AG08395 (cell line): ENCODE results near the gene MFRP.
A peak's percentile ranks its signal among the peaks of the same experiment; 100 is the strongest.

Source experiments
- DNase-seq: peaks from one replicate; pipeline ENCODE4 v3.0.0; 2012; ENCODE audit warnings: mixed read lengths, low spot score

MFRP gene

DNA sequence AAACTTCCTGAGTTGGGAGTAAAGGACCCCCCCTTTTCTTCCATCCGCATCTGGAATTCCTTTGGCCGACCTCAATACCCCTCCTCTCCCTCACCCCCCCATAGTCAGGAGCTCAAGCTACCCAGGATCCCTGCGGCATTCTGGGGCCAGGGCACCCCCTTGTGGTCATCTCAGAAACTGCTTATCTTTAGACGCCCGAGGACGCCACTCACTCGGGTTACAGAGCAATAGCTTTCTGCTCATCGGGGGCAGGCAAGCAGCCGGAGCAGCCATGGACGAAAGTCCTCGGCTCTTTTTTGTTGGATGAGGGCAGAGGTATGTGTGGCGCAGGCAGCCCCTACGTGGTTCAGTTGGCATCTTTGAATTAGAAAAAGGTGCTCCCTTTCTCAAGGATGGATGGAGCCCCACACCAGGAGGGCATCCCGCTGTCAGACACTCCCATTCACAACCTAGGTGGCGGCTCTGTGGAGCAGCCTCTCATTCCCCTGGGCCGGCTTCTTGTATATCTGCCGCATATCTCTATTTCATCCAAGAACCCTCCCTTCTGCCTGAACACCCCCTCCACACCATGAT lies 8.1 kb downstream of the MFRP start:
- peak; percentile 83 for DNase-seq

DNA sequence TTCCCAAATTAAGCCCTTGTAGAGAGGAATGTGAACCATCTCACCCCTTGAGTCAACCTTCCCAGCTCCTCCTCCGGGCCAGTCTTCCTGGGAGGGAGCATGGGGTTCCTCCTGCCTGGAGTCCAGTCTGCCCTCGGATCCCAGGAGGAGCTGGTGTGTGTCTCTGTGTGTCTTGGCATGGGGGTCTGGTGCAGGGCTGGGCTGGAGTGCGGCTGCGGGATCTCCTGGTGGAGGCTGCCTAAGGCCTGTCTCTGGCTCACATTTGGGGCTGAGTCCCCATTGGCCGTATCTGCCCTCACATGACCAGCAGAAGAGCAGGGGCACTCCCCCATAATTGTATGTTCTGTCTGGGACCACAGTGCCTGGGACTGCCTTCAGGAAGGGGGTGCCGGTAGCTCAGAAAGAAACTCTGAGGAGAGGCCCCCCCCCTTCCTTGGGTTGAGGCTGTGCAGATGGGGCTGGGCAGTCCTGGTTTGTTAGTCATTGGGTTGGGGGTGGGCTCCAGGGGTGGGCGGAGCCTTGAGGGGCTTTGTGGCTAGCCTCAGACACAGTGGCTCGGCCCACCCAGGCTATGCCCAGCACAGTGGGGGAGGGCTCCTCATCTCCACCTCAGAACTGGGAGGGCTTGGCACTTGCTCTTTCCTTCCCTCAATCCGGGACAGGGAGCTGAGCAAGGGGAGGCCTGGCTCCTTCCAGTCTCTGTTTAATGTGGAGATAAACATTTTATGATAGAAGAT lies 8.8 kb downstream of the MFRP start:
- DNase-seq: peak; percentile 47

DNA sequence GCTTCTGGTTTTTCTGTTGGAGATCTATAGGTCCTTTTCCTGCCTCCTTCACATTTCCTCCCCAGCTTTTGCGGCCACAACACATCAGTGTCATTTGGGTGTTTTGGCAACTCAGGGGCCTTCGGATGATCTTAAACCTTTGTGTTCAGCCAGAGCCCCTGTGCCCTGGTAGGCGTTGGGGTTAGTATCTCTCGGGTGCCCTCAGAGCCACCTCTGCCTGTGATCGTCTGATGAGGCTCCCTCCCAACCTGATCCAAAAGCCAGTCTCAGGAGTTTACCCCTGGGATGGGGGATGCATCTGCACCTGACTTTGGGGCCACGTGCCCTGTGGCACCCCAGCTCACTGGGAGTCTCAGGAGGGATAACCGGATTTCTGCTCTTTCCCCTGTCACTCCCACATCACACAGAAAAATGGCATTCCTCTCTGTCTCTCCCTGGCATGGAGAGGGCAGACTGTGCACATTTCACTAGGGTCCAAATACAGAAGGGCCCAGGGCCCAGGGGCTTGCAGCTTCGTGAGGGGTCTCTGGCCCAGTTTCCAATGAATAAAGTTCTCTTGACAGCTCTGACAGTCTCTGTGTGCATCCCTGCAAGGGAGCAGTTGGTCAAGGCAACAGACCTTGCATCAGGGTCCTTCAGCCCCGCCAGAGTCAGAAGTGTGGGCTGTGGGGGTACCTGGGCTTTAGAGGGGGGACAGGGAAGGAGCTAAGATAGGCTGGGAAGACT lies 9.6 kb downstream of the MFRP start:
- no peak for DNase-seq

DNA sequence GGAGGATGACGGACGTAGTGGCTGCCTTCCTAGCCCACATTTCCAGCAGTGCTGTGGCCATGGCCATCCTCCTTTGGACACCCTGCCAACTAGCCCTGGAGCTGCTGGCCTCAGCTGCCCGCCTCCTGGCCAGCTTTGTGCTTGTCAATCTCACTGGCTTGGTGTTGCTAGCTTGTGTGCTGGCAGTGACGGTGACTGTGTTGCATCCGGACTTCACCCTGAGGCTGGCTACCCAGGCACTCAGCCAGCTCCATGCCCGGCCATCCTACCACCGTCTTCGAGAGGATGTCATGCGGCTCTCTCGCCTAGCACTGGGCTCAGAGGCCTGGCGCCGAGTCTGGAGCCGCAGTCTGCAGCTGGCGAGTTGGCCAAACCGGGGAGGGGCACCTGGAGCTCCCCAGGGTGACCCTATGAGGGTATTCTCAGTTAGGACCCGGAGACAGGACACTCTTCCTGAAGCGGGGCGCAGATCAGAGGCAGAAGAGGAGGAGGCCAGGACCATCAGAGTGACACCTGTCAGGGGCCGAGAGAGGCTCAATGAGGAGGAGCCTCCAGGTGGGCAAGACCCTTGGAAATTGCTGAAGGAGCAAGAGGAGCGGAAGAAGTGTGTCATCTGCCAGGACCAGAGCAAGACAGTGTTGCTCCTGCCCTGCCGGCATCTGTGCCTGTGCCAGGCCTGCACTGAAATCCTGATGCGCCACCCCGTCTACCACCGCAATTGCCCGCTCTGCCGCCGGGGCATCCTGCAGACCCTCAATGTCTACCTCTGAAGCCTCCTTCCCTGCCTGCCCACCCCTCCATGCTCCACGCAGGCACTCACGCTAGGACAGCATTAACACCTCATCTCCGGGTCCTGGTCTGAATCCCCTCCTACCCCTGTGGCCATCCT lies 10.6 kb downstream of the MFRP start:
- DNase-seq: no peak

- no peak for DNase-seq
These were observed 11.3 kb downstream of the MFRP start for GRCh38 chr11:119335091-119335654.

- peak; percentile 100 for DNase-seq
These were observed 12.2 kb downstream of the MFRP start, which contains the start of gene RNF26 for GRCh38 chr11:119334174-119334930. Gene RNF26 (plus strand): TSS chr11:119334527. CDS start chr11:119335123, 596 bp downstream.

DNA sequence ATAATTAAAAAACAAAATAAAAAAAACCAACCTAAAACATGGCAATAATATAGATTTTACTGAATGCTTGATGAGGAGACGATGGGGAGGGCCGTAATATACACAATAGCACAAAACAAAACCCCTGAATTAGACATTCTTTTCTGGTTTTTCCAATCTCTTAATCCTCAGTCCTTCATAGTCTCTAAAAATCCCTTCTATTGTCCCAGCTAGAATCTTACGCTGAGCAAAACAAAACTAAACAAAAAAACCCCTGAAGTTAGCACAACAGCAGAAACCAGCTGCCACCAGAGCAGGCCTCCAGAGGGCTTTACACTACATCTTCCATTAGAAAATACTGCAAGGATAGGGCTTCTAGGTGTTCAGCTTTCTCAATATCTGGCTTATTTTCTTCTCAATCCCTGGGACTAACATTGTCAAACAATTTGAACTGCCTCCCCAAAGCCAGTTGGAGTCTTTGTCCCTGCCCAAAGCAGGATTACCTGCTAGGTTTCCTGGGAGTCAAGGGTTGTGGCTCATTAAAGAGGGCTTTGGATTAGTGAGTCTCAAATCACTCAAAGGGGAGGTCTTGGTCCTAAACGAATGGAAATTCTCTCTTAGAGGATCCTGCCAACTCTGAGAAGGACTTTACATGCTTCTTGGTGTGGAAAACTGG lies 14.3 kb downstream of the MFRP start:
- DNase-seq: no peak

DNA sequence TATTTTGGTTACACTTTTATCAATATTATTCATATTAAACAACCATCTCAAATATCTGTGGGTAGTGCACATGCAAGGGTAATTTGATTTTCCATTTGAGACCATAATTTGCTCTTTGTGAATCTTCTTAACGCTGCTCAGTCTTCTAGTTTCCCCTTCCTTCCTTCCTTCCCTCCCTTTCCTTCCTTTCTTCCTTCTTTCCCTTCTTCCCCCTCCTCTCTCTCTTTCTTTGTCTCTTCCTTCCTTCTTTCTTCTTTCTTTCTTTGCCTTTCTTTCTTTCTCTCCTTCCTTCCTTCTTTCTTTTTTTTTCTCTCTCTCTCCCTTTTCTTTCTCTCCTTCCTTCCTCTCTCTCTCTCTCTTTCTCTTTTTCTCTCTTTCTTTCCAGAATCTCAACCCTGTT lies 16.3 kb downstream of the MFRP start:
- DNase-seq: no peak

- no peak for DNase-seq
These were observed 17.2 kb downstream of the MFRP start for GRCh38 chr11:119329320-119329719.

DNA sequence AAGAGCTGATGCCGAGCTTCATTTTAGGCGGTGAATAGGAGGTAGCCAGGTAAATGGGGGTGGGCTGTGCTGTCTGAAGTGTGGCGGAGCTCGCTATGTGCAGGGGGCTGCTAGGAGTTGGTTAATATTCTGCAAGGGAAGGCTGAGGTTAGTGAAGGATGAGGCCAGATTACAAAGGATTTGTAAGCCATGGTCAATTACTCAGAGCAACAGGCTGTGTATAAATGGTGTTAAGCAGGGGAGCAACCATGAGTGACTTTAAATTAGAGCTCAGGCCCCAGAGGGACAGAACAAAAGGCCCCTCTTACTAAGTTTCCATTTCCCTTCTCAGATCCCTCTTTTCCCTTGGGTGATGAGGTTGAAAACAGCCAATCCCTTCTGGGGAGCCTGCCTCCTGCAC lies 22.3 kb downstream of the MFRP start:
- DNase-seq: no peak

- peak; percentile 79 for DNase-seq
These were observed 22.9 kb downstream of the MFRP start for GRCh38 chr11:119323532-119324033.

DNA sequence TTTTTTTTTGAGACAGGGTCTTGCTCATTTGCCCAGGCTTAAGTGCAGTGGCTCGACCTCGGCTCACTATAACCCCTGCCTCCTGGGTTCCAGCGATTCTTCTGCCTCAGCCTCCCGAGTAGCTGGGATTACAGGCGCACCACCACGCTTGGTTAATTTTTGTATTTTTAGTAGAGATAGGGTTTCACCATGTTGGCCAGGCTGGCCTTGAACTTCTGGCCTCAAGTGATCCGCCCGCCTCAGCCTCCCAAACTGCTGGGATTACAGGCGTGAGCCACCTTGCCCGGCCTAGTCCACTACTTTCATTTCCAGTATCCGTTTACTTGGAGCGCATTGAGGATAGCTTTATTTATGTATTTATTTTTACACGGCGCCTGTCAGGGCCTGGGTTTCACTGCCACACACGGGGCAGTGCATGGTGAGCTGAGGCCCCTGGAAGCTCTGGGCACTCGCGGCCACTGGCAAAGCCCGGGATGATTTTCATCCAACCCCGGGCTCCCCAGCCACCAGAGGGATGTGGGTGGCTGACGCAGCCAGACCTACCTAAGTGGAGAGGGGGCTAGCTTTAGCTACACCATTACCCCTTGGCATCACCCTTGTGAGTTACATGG lies 23.5 kb downstream of the MFRP start:
- DNase-seq: no peak

DNA sequence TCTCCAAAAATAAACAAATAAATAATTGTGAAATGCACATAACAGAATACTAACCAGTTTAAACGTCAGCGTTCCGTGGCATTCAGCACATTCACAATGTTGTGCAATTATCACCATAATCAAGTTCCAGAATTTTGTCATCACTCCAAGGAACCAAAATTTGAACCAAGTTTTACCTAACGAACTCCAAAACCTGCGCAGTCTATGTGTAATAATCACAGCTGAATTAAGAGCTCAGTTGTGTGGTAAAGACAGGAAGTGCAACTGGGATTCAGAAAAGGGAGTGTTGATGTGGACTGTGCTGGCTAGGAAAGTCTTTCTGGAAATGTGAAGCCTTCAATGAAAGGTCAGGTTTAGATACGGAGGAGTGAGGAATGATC lies 24.2 kb downstream of the MFRP start:
- no peak for DNase-seq

GRCh38 chr11:119320776-119321524 lies 25.6 kb downstream of the MFRP start:
- peak; percentile 67 for DNase-seq

GRCh38 chr11:119320240-119320775 lies 26.2 kb downstream of the MFRP start:
- no peak for DNase-seq

DNA sequence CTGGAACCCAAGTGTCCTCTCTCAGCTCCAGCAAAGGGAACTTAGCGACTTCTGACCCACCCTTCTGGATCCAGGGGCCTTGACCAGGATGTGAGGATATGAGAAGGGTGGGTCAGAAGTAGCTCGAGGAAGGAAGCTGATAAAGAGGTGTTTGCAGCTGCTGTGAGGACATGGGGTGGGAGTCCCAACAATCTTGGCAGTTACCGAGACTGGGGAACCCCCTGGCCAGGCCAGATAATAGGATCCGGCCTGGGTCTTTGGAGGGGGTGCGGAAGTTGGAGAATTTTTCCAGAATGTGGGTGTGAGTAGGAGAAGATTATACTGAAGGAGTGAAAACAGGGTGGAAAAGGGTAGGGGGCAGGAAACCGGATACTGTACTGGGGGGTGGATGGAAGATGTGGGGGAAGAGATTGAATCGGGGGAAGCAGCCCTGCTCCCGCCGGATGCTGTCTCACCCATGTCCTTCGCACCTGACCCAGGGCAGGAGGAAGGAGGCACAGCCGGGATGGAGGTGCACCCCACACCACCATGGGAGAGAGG lies 26.7 kb downstream of the MFRP start:
- DNase-seq: no peak

DNA sequence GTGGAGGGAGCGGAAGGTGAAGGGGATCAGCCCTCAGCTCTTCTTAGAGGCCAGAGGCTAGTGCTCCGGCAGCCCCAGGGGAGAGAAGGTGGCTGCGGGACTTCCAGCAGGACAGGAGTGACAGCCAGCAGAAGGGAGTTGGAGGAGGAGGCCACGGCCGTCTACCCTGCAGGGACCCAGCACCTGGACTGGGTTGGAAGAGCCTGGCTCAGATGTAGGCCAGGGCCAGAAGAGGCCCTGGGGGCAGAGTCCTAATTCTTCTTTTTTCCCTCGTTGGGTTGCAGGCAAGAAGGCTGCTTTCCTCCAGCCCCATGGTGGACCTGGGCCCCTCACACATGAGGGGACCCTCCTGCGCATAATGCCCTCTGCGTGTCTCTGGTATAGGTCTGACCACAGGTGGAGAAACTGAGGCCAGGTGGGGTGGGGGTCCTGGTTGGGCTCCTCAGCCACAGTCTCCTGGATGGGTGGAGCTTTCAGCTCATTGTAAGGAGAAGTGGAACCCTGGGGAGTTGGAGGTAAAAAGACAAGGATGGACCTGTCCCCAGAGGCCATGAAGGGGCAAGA lies 27.3 kb downstream of the MFRP start:
- DNase-seq: no peak
